GM19324 (cell line): ENCODE data around the gene RCOR3.

Experiments used
- ATAC-seq: cut with Tn5 transposase; IDR thresholded peaks from one replicate; pipeline ENCODE4 v1.9.1; 2021; ENCODE audit warnings: mild to moderate bottlenecking, moderate library complexity; ENCODE audit not compliant: unreplicated experiment, low FRiP score

The RCOR3 gene

GRCh38 chr1:211361202-211361601 lies 102.0 kb downstream of the RCOR3 start:
- no peak for ATAC-seq
